HCT116 (cell line): ENCODE results near the gene PLRG1.

ENCODE experiments used
- EZH2 ChIP-seq: fragments of 200-600 bp; sonication (generic); IDR thresholded peaks from 2 replicates; pipeline ENCODE4 v1.6.1; 2017; ENCODE audit warnings: antibody characterized with exemption, mixed run types
- TCF7L2 ChIP-seq: IDR thresholded peaks from 2 replicates; pipeline ENCODE4 v1.7.0; 2011; ENCODE audit warnings: borderline replicate concordance, inconsistent platforms; ENCODE audit not compliant: insufficient read depth, insufficient read length; ENCODE audit errors: extremely low read depth
- ZNF274 ChIP-seq: fragments of 200-500 bp; sonication (Bioruptor generic); IDR thresholded peaks from 2 replicates; pipeline ENCODE4 v1.6.1; 2014; ENCODE audit warnings: mild to moderate bottlenecking, low read depth, low read length, inconsistent platforms

GRCh38 chr4:154579927-154580326 lies 29.7 kb upstream of the PLRG1 start:
- TF ChIP-seq ZNF274: no peak
- TF ChIP-seq TCF7L2: no peak
- no peak for TF ChIP-seq EZH2
